ENCODE data around the gene SDR9C7.

DNA sequence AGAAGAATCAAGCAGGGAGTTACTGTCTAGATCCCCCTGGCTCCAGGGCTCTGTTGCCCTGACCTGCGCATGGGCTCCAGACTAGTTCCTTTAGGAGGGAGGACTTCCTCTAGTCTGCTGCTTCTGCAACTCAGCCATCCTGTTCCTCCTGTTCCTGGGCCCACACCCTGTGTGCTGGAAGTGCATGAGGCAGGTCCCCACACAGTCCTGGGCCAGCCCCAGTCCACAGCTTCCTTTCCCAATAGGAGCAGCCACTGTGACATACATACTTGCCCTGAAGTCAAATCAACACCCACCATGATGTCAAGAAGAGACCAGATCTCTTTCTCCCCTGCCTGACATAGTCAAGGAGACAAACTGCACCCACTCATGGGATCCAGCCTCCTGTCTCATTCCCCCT, 1.3 kb downstream of the SDR9C7 start:
- no peak for TF ChIP-seq SUZ12 (IDR thresholded peaks at IDR 0.05)
- no peak for TF ChIP-seq TARDBP (IDR thresholded peaks at IDR 0.05)
- no peak for TF ChIP-seq FOXM1 (IDR thresholded peaks at IDR 0.05; ENCODE audit: borderline replicate concordance)
- TF ChIP-seq SP1 (IDR thresholded peaks at IDR 0.05), result no peak
- TF ChIP-seq BHLHE40 (IDR thresholded peaks at IDR 0.05; ENCODE audit: borderline replicate concordance), result no peak
- no peak for TF ChIP-seq ARNT (IDR thresholded peaks at IDR 0.05)

Data from HEK293T (cell line).